GM12878 (cell line): ENCODE measurements around the gene TRAF3. TPM values are rescaled to one million over a fixed set of nuclear protein-coding genes. Genes with fewer than 3 reads are reported as not detected.

Experiments
- ATAC-seq: fragments of 200-7000 bp; cut with Tn5 transposase; 3 replicates; pipeline ENCODE4 v1.9.1; 2020; ENCODE audit warnings: mild to moderate bottlenecking, moderate library complexity
- BruUV-seq: library from RNA; stranded (reverse); fragments of 400-500 nt; replicated peaks from 2 replicates; lab custom pipeline; 2021; lab: Mats Ljungman, UMichigan
- CTCF ChIA-PET: fragments of 300-600 bp; sonication (Branson Sonifier 250); formaldehyde crosslinking; extraction: SDS; loops from one replicate; lab custom pipeline; 2021; ENCODE audit warnings: inconsistent platforms; lab: Yijun Ruan, JAX
- POLR2A ChIA-PET: fragments of 350-600 bp; formaldehyde crosslinking; extraction: SDS; loops from one replicate; lab custom pipeline; 2021; ENCODE audit warnings: inconsistent platforms; lab: Charles Lee
- RAD21 ChIA-PET: fragments of 300-600 bp; sonication (Branson Sonifier 250); formaldehyde crosslinking; loops from one replicate; lab custom pipeline; 2023; ENCODE audit warnings: antibody characterized with exemption; ENCODE audit not compliant: unreplicated experiment; lab: Charles Lee
- SMC1A ChIA-PET: fragments of 300-600 bp; sonication (Branson Sonifier 250); formaldehyde crosslinking; loops from one replicate; lab custom pipeline; 2023; ENCODE audit not compliant: unreplicated experiment, uncharacterized antibody; lab: Charles Lee
- DNase-seq: peaks from one replicate; pipeline ENCODE4 v3.0.0-alpha.2; 2011; ENCODE audit warnings: low read depth, low spot score
- FAIRE-seq: peaks from 3 replicates; lab custom pipeline; 2011; peaks lifted over from hg19 to GRCh38; lab: Jason Lieb, UNC
- H2AFZ ChIP-seq: 2 replicates; pipeline ENCODE4 v1.6.0; 2011; ENCODE audit warnings: low read depth, low read length, control low read depth; ENCODE audit not compliant: control insufficient read depth
- H3K27ac ChIP-seq: 2 replicates; pipeline ENCODE4 v1.5.1; 2011; ENCODE audit warnings: control low read depth; ENCODE audit not compliant: control insufficient read depth, insufficient read depth
- H3K27me3 ChIP-seq, 2 experiments: replicated peaks in 1 of 2; 2 replicates each; pipeline versions ENCODE4 v1.6.0 to v1.6.1; 2011; ENCODE audit warnings: low read length in 1 of 2; ENCODE audit not compliant: control insufficient read depth in 2 of 2, insufficient read depth in 2 of 2
- H3K36me3 ChIP-seq, 2 experiments: 2 replicates each; pipeline ENCODE4 v1.5.1; 2011; ENCODE audit warnings: low read length in 1 of 2; ENCODE audit not compliant: control insufficient read depth in 2 of 2, insufficient read depth in 2 of 2
- H3K4me1 ChIP-seq: 2 replicates; pipeline ENCODE4 v1.6.1; 2011; ENCODE audit warnings: mild to moderate bottlenecking, low read length, moderate library complexity, mixed read lengths; ENCODE audit not compliant: control insufficient read depth, insufficient read depth
- H3K4me2 ChIP-seq: 2 replicates; pipeline ENCODE4 v1.6.0; 2011; ENCODE audit warnings: control low read depth; ENCODE audit not compliant: control insufficient read depth, insufficient read depth
- H3K4me3 ChIP-seq: fragments of 200-600 bp; sonication (generic); 2 replicates; pipeline ENCODE4 v1.5.1; 2016
- H3K79me2 ChIP-seq: 2 replicates; pipeline ENCODE4 v1.6.0; 2011; ENCODE audit warnings: low read length; ENCODE audit not compliant: control insufficient read depth, insufficient read depth
- H3K9ac ChIP-seq: 2 replicates; pipeline ENCODE4 v1.8.0; 2011; ENCODE audit warnings: low read length, control low read depth, mixed read lengths; ENCODE audit not compliant: control insufficient read depth, insufficient read depth
- H3K9me3 ChIP-seq: replicated peaks from 3 replicates; pipeline ENCODE4 v1.5.1; 2011; ENCODE audit warnings: mild to moderate bottlenecking, low read length; ENCODE audit not compliant: control insufficient read depth, insufficient read depth
- H4K20me1 ChIP-seq: 2 replicates; pipeline ENCODE4 v1.6.0; 2011; ENCODE audit not compliant: control insufficient read depth, insufficient read depth
- ATF7 ChIP-seq: fragments of 450-650 bp; IDR thresholded peaks from 2 replicates; pipeline ENCODE4 v1.6.1; 2016; ENCODE audit warnings: low read depth, mild to moderate bottlenecking
- BHLHE40 ChIP-seq, 2 experiments: fragments of 450-650 bp in 1 of 2; IDR thresholded peaks; 2 replicates each; pipeline ENCODE4 v1.6.1; 2011 to 2017; ENCODE audit warnings: low read depth in 2 of 2, borderline replicate concordance in 1 of 2, improper control_type of control experiment in 1 of 2, low read length in 1 of 2, mild to moderate bottlenecking in 1 of 2
- CREB1 ChIP-seq: IDR thresholded peaks from 2 replicates; pipeline ENCODE4 v1.6.1; 2012; ENCODE audit warnings: low read depth, mild to moderate bottlenecking, inconsistent platforms
- STAT1 ChIP-seq: fragments of 450-650 bp; conservative IDR thresholded peaks from 2 replicates; pipeline ENCODE4 v1.6.1; 2014; ENCODE audit warnings: antibody characterized with exemption, mild to moderate bottlenecking
- WGBS: methylation state at CpG from one replicate; pipeline ENCODE4 v1.1.6; 2016; ENCODE audit warnings: low lambda C conversion rate; ENCODE audit not compliant: insufficient replicate concordance, insufficient coverage; ENCODE audit errors: missing lambda C conversion rate; 5-methylcytosine and 5-hydroxymethylcytosine counted together
- in situ Hi-C: fragments of 300-500 bp; cut with MboI; formaldehyde crosslinking; loops from 9 replicates; pipeline ENCODE4 v1.14.3; 2018; ENCODE audit warnings: mixed read lengths
- intact Hi-C: fragments of 100-400 bp; cut with micrococcal nuclease; formaldehyde crosslinking; loops from one replicate; pipeline ENCODE4 v1.14.2; 2022; ENCODE audit not compliant: unreplicated experiment
- polyA plus RNA-seq, 11 experiments: library from polyadenylated mRNA; depleted of rRNA in 4 of 11; unstranded in 6 of 11; stranded (reverse) in 5 of 11; fragments of >200 nt; fragmentation: Nextera tagmentation in 4 of 11; fragmentation: Illumina TruSeq in 1 of 11; extraction: Ambion mirVana in 4 of 11; extraction: Trizol in 1 of 11; gene quantifications; 1 replicate in 1 of 11; 2 replicates in 10 of 11; pipeline versions ENCODE4 v1.2.1 to v1.2.3, GENCODE V29; 2011 to 2016; ENCODE audit warnings: inconsistent platforms in 2 of 11, missing spikeins in 2 of 11, low read depth in 1 of 11
- total RNA-seq, 4 experiments: library from RNA; depleted of rRNA in 3 of 4; stranded (reverse); fragments of >200 nt in 3 of 4; fragmentation: Illumina TruSeq in 1 of 4; extraction: Trizol in 1 of 4; gene quantifications; 2 replicates each; pipeline versions ENCODE4 v1.2.1 to v1.2.3, GENCODE V29; 2013 to 2021
- TF ChIP-seq, protein P1 (sequence below): fragments of 450-650 bp; IDR thresholded peaks from 2 replicates; pipeline ENCODE4 v1.6.1; 2016; ENCODE audit warnings: mild to moderate bottlenecking
- TF ChIP-seq, protein P2 (sequence below): IDR thresholded peaks from 2 replicates; pipeline ENCODE4 v1.6.1; 2012; ENCODE audit warnings: low read length, inconsistent platforms

The TRAF3 gene
- total and polyA plus RNA-seq, 10 of the 15 experiments (the other 5 are each of a cell fraction or from before 2014, with no cell fraction given), result 3.0 to 70.1 (median 36.5) TPM

GRCh38 chr14:102789349-102789748 lies 12.1 kb downstream of the TRAF3 start:
- ChIA-PET SMC1A (interaction anchor here (1.0 kb wide), 1 partner anchor 9 kb away, joined by 4 read pairs; no protein-coding TSS in a partner anchor), CTCF (no interaction called here), POLR2A (no interaction called here), RAD21 (no interaction called here)
- Histone ChIP-seq H3K36me3 (peaks cover 4 to 15% of the 10 kb centered on the region in 2 experiments), H3K4me2 (peak overlapping the region; percentile 41; the same call in 1 of the 2 replicates), H3K79me2 (peaks cover 98% of the 10 kb centered on the region), H3K9ac (no peak overlapping the region), H3K27me3 (no peaks in the 10 kb centered on the region), H3K4me1 (peaks cover 40% of the 10 kb centered on the region), H3K9me3 (peaks cover 15% of the 10 kb centered on the region), H3K4me3 (0 out of 2 replicates have a peak overlapping the region, but pooled peaks have one; percentile 9), H3K27ac (peak overlapping the region; percentile 36; the same call in 1 of the 2 replicates), H2AFZ (no peak overlapping the region), H4K20me1 (peaks cover 3% of the 10 kb centered on the region; the same call in 1 of the 2 replicates)
- intact Hi-C loops (no loop called here), in situ Hi-C loops (no loop called here)
- DNase-seq, result no peak
- peak; percentile 16 for ATAC-seq
- BruUV-seq, result no TSS peak
- WGBS, result 1% methylated on average over 5 of the region's 5 CpGs
- TF ChIP-seq, protein P1, sequence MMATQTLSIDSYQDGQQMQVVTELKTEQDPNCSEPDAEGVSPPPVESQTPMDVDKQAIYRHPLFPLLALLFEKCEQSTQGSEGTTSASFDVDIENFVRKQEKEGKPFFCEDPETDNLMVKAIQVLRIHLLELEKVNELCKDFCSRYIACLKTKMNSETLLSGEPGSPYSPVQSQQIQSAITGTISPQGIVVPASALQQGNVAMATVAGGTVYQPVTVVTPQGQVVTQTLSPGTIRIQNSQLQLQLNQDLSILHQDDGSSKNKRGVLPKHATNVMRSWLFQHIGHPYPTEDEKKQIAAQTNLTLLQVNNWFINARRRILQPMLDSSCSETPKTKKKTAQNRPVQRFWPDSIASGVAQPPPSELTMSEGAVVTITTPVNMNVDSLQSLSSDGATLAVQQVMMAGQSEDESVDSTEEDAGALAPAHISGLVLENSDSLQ, result peak; percentile 76
- TF ChIP-seq CREB1 (peak; percentile 60), ATF7 (peak; percentile 79), BHLHE40 (IDR thresholded peaks at IDR 0.05; ENCODE audit: borderline replicate concordance in 1 of 2, low read depth in 2 of 2, low read length in 1 of 2) (no peak), STAT1 (no peak)
- TF ChIP-seq, protein P2, sequence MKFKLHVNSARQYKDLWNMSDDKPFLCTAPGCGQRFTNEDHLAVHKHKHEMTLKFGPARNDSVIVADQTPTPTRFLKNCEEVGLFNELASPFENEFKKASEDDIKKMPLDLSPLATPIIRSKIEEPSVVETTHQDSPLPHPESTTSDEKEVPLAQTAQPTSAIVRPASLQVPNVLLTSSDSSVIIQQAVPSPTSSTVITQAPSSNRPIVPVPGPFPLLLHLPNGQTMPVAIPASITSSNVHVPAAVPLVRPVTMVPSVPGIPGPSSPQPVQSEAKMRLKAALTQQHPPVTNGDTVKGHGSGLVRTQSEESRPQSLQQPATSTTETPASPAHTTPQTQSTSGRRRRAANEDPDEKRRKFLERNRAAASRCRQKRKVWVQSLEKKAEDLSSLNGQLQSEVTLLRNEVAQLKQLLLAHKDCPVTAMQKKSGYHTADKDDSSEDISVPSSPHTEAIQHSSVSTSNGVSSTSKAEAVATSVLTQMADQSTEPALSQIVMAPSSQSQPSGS, result peak; percentile 37; the same call in 1 of the 2 replicates
- no peak for FAIRE-seq
